Neural cell (in vitro differentiated cells): Measurements from ENCODE around the gene DAGLA.

ENCODE experiments used
- EP300 ChIP-seq: fragments of 450-650 bp; conservative IDR thresholded peaks from 2 replicates; pipeline ENCODE4 v1.6.1; 2014; ENCODE audit warnings: antibody characterized with exemption, mild to moderate bottlenecking, moderate library complexity; ENCODE audit not compliant: poor library complexity, severe bottlenecking
- EZH2 ChIP-seq: fragments of 200-600, 300-800 bp; shearing (Covaris generic), sonication (generic); IDR thresholded peaks from 2 replicates; pipeline ENCODE4 v1.6.1; 2014; ENCODE audit warnings: antibody characterized with exemption, low read length, borderline replicate concordance, mild to moderate bottlenecking; ENCODE audit not compliant: insufficient read depth, poor library complexity, severe bottlenecking
- REST ChIP-seq: IDR thresholded peaks from 2 replicates; pipeline ENCODE4 v1.6.1; 2012; ENCODE audit warnings: borderline replicate concordance
- TAF1 ChIP-seq: IDR thresholded peaks from 2 replicates; pipeline ENCODE4 v1.6.1; 2012; ENCODE audit warnings: low read depth
- TF ChIP-seq, protein P1 (sequence below): fragments of 450-650 bp; IDR thresholded peaks from 2 replicates; pipeline ENCODE4 v1.5.1; 2014; ENCODE audit warnings: antibody characterized with exemption, mild to moderate bottlenecking, moderate library complexity; ENCODE audit not compliant: poor library complexity, severe bottlenecking

GRCh38 chr11:61671527-61671926, 8.7 kb upstream of the DAGLA start:
- TF ChIP-seq, protein P1, sequence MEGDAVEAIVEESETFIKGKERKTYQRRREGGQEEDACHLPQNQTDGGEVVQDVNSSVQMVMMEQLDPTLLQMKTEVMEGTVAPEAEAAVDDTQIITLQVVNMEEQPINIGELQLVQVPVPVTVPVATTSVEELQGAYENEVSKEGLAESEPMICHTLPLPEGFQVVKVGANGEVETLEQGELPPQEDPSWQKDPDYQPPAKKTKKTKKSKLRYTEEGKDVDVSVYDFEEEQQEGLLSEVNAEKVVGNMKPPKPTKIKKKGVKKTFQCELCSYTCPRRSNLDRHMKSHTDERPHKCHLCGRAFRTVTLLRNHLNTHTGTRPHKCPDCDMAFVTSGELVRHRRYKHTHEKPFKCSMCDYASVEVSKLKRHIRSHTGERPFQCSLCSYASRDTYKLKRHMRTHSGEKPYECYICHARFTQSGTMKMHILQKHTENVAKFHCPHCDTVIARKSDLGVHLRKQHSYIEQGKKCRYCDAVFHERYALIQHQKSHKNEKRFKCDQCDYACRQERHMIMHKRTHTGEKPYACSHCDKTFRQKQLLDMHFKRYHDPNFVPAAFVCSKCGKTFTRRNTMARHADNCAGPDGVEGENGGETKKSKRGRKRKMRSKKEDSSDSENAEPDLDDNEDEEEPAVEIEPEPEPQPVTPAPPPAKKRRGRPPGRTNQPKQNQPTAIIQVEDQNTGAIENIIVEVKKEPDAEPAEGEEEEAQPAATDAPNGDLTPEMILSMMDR = no peak
- no peak for TF ChIP-seq REST
- no peak for TF ChIP-seq TAF1
- TF ChIP-seq EZH2 = no peak
- TF ChIP-seq EP300 = no peak
